H1 (cell line): ENCODE measurements around the gene BRPF1. TPM values are rescaled to one million over a fixed set of nuclear protein-coding genes. Genes with fewer than 3 reads are reported as not detected.

Experiments used
- CTCF ChIA-PET: fragments of 300-600 bp; sonication (Branson Sonifier 250); formaldehyde crosslinking; loops from one replicate; lab custom pipeline; 2021; ENCODE audit not compliant: partially characterized antibody; lab: Charles Lee
- POLR2A ChIA-PET: fragments of 300-600 bp; sonication (Branson Sonifier 250); formaldehyde crosslinking; loops from one replicate; lab custom pipeline; 2021; ENCODE audit warnings: inconsistent platforms; ENCODE audit not compliant: partially characterized antibody; lab: Charles Lee
- DNase-seq, 2 experiments: peaks; one replicate each; pipeline versions ENCODE4 v3.0.0 to v3.0.0-alpha.2; 2010 to 2022; ENCODE audit warnings: low spot score in 2 of 2, low read depth in 1 of 2, mixed read lengths in 1 of 2
- FAIRE-seq: peaks from 2 replicates; lab custom pipeline; 2011; peaks lifted over from hg19 to GRCh38; lab: Jason Lieb, UNC
- H2AFZ ChIP-seq: 2 replicates; pipeline ENCODE4 v1.8.1; 2012; ENCODE audit warnings: low read length, inconsistent platforms
- H2AK5ac ChIP-seq: 2 replicates; pipeline ENCODE4 v1.6.1; 2013; ENCODE audit warnings: low read depth, low read length
- H2BK120ac ChIP-seq: replicated peaks from 2 replicates; pipeline ENCODE3; 2013; ENCODE audit warnings: low read depth, low read length, inconsistent platforms
- H2BK12ac ChIP-seq: 2 replicates; pipeline ENCODE4 v1.6.1; 2013; ENCODE audit warnings: low read depth, low read length
- H2BK15ac ChIP-seq: 2 replicates; pipeline ENCODE4 v1.6.1; 2013; ENCODE audit warnings: low read length
- H2BK20ac ChIP-seq: 2 replicates; pipeline ENCODE4 v1.6.1; 2013; ENCODE audit warnings: low read length
- H2BK5ac ChIP-seq: 2 replicates; pipeline ENCODE4 v1.6.1; 2013; ENCODE audit warnings: low read depth, low read length
- H3K14ac ChIP-seq: 2 replicates; pipeline ENCODE4 v1.6.1; 2013; ENCODE audit warnings: inconsistent platforms; ENCODE audit not compliant: insufficient read length
- H3K18ac ChIP-seq: 2 replicates; pipeline ENCODE4 v1.6.1; 2013; ENCODE audit warnings: low read length; ENCODE audit errors: extremely low read depth
- H3K23ac ChIP-seq: 2 replicates; pipeline ENCODE4 v1.6.1; 2013; ENCODE audit warnings: inconsistent platforms; ENCODE audit not compliant: insufficient read length
- H3K23me2 ChIP-seq: 2 replicates; pipeline ENCODE4 v1.6.1; 2013; ENCODE audit warnings: low read depth, low read length
- H3K27ac ChIP-seq: 2 replicates; pipeline ENCODE4 v1.6.1; 2011; ENCODE audit warnings: low read depth, low read length, inconsistent platforms
- H3K27me3 ChIP-seq, 4 experiments: replicated peaks in 1 of 4; 1 replicate in 1 of 4; 2 replicates in 3 of 4; pipeline versions ENCODE4 v1.6.1 to v1.8.1; 2011 to 2013; ENCODE audit warnings: low read length in 3 of 4, mild to moderate bottlenecking in 3 of 4, inconsistent platforms in 2 of 4, mixed read lengths in 2 of 4, moderate library complexity in 1 of 4; ENCODE audit not compliant: control insufficient read depth in 3 of 4, insufficient read depth in 3 of 4; ENCODE audit errors: extremely low read depth in 1 of 4
- H3K36me3 ChIP-seq, 4 experiments: 2 replicates each; pipeline versions ENCODE4 v1.6.1 to v1.8.1; 2011 to 2013; ENCODE audit warnings: mild to moderate bottlenecking in 4 of 4, low read length in 3 of 4, moderate library complexity in 2 of 4, control low read depth in 1 of 4, inconsistent platforms in 1 of 4; ENCODE audit not compliant: insufficient read depth in 4 of 4, control insufficient read depth in 2 of 4
- H3K4ac ChIP-seq: replicated peaks from 2 replicates; pipeline ENCODE3; 2013; ENCODE audit warnings: low read length, low read depth, mixed read lengths, inconsistent platforms; ENCODE audit not compliant: insufficient read length
- H3K4me1 ChIP-seq, 4 experiments: replicated peaks in 1 of 4; 1 replicate in 1 of 4; 2 replicates in 3 of 4; pipeline versions ENCODE4 v1.6.1 to v1.8.1; 2011 to 2013; ENCODE audit warnings: low read length in 3 of 4, inconsistent platforms in 2 of 4, mixed read lengths in 1 of 4; ENCODE audit not compliant: insufficient read depth in 4 of 4, control insufficient read depth in 3 of 4
- H3K4me2 ChIP-seq, 2 experiments: 2 replicates each; pipeline versions ENCODE4 v1.6.1 to v1.8.1; 2011 to 2013; ENCODE audit warnings: low read depth in 2 of 2, low read length in 2 of 2, control low read depth in 1 of 2, inconsistent platforms in 1 of 2, mild to moderate bottlenecking in 1 of 2; ENCODE audit not compliant: insufficient read depth in 1 of 2
- H3K4me3 ChIP-seq, 4 experiments: fragments of 200-600, 300-600 bp in 1 of 4; sonication (generic), shearing (Covaris generic), sonication (Bioruptor Twin) in 1 of 4; 2 replicates each; pipeline versions ENCODE4 v1.5.1 to v1.8.1; 2011 to 2016; ENCODE audit warnings: low read length in 4 of 4, low read depth in 3 of 4, control low read depth in 2 of 4, inconsistent platforms in 2 of 4, mild to moderate bottlenecking in 2 of 4, mixed read lengths in 1 of 4, moderate library complexity in 1 of 4; ENCODE audit not compliant: insufficient read depth in 2 of 4; ENCODE audit errors: extremely low read depth in 1 of 4
- H3K56ac ChIP-seq: replicated peaks from 2 replicates; pipeline ENCODE3; 2013; ENCODE audit warnings: low read depth, mild to moderate bottlenecking, mixed read lengths, low read length, inconsistent platforms; ENCODE audit not compliant: insufficient read length
- H3K79me1 ChIP-seq: 2 replicates; pipeline ENCODE4 v1.6.1; 2013; ENCODE audit warnings: low read depth, low read length, control low read depth
- H3K79me2 ChIP-seq, 2 experiments: 2 replicates each; pipeline versions ENCODE4 v1.6.1 to v1.8.1; 2012 to 2013; ENCODE audit warnings: low read length in 2 of 2, mild to moderate bottlenecking in 2 of 2, inconsistent platforms in 1 of 2; ENCODE audit not compliant: insufficient read depth in 2 of 2, control insufficient read depth in 1 of 2
- H3K9ac ChIP-seq, 4 experiments: replicated peaks in 1 of 4; 1 replicate in 1 of 4; 2 replicates in 3 of 4; pipeline versions ENCODE4 v1.6.1 to v1.8.1; 2011 to 2013; ENCODE audit warnings: low read depth in 3 of 4, low read length in 3 of 4, control low read depth in 2 of 4, mild to moderate bottlenecking in 2 of 4, moderate library complexity in 2 of 4, inconsistent platforms in 1 of 4; ENCODE audit errors: extremely low read depth in 1 of 4
- H3K9me3 ChIP-seq, 2 experiments: 2 replicates each; pipeline versions ENCODE4 v1.6.1 to v1.8.1; 2012 to 2013; ENCODE audit warnings: mild to moderate bottlenecking in 2 of 2, moderate library complexity in 2 of 2, control low read depth in 1 of 2, inconsistent platforms in 1 of 2, low read depth in 1 of 2, low read length in 1 of 2, mixed read lengths in 1 of 2; ENCODE audit not compliant: insufficient read depth in 2 of 2
- H4K20me1 ChIP-seq, 2 experiments: replicated peaks in 1 of 2; 2 replicates each; pipeline versions ENCODE3 to v1.8.1; 2011 to 2013; ENCODE audit warnings: inconsistent platforms in 2 of 2, low read length in 2 of 2, mild to moderate bottlenecking in 1 of 2; ENCODE audit not compliant: insufficient read depth in 2 of 2, control insufficient read depth in 1 of 2
- H4K5ac ChIP-seq: 2 replicates; pipeline ENCODE4 v1.6.1; 2013; ENCODE audit warnings: low read length, low read depth, mixed read lengths, inconsistent platforms; ENCODE audit not compliant: insufficient read length
- H4K8ac ChIP-seq: 2 replicates; pipeline ENCODE4 v1.8.0; 2013; ENCODE audit warnings: mild to moderate bottlenecking, moderate library complexity, low read length, inconsistent platforms; ENCODE audit not compliant: insufficient read depth; ENCODE audit errors: extremely low read depth
- H4K91ac ChIP-seq: replicated peaks from 2 replicates; pipeline ENCODE3; 2013; ENCODE audit warnings: low read length, mixed read lengths, inconsistent platforms; ENCODE audit not compliant: insufficient read length
- CHD2 ChIP-seq: IDR thresholded peaks from 2 replicates; pipeline ENCODE4 v1.6.1; 2012; ENCODE audit warnings: low read length, improper control_type of control experiment
- EP300 ChIP-seq, 2 experiments: IDR thresholded peaks; 1 replicate in 1 of 2; 2 replicates in 1 of 2; pipeline ENCODE4 v1.6.1; 2011 to 2012; ENCODE audit warnings: low read depth in 2 of 2, low read length in 2 of 2, mild to moderate bottlenecking in 2 of 2, borderline replicate concordance in 1 of 2, inconsistent platforms in 1 of 2, moderate library complexity in 1 of 2
- GTF2F1 ChIP-seq: IDR thresholded peaks from 2 replicates; pipeline ENCODE4 v1.6.1; 2012; ENCODE audit warnings: low read depth, low read length, improper control_type of control experiment, borderline replicate concordance
- HDAC2 ChIP-seq, 2 experiments: fragments of 300-600 bp in 1 of 2; sonication (generic) in 1 of 2; IDR thresholded peaks; 2 replicates each; pipeline ENCODE4 v1.6.1; 2011 to 2012; ENCODE audit warnings: low read depth in 2 of 2, low read length in 2 of 2, mild to moderate bottlenecking in 2 of 2, moderate library complexity in 2 of 2, borderline replicate concordance in 1 of 2, inconsistent platforms in 1 of 2
- KDM4A ChIP-seq: IDR thresholded peaks from one replicate; pipeline ENCODE4 v1.7.1; 2012; ENCODE audit warnings: low read depth, mild to moderate bottlenecking, moderate library complexity, low read length, inconsistent platforms; ENCODE audit not compliant: severe bottlenecking
- RAD21 ChIP-seq, 2 experiments: IDR thresholded peaks in 1 of 2; conservative IDR thresholded peaks in 1 of 2; 2 replicates each; pipeline ENCODE4 v1.6.1; 2011; ENCODE audit warnings: low read depth in 2 of 2, low read length in 2 of 2, improper control_type of control experiment in 1 of 2, inconsistent platforms in 1 of 2, mild to moderate bottlenecking in 1 of 2, moderate library complexity in 1 of 2
- RBBP5 ChIP-seq: IDR thresholded peaks from 2 replicates; pipeline ENCODE4 v1.7.1; 2012; ENCODE audit warnings: low read depth, mild to moderate bottlenecking, inconsistent platforms, low read length, moderate library complexity, borderline replicate concordance
- RFX5 ChIP-seq: IDR thresholded peaks from 2 replicates; pipeline ENCODE4 v1.6.1; 2011; ENCODE audit warnings: low read depth, low read length, improper control_type of control experiment, borderline replicate concordance
- SP2 ChIP-seq: IDR thresholded peaks from 2 replicates; pipeline ENCODE4 v1.6.1; 2012; ENCODE audit warnings: mild to moderate bottlenecking, low read length, inconsistent platforms
- SP4 ChIP-seq: IDR thresholded peaks from 2 replicates; pipeline ENCODE4 v1.6.1; 2012; ENCODE audit warnings: low read length, inconsistent platforms
- SUZ12 ChIP-seq: fragments of 200-600 bp; sonication (generic); IDR thresholded peaks from 2 replicates; pipeline ENCODE4 v1.6.1; 2012; ENCODE audit warnings: mild to moderate bottlenecking, inconsistent platforms, low read length, moderate library complexity, mixed read lengths
- TEAD4 ChIP-seq: IDR thresholded peaks from 2 replicates; pipeline ENCODE4 v1.6.1; 2012; ENCODE audit warnings: low read depth, low read length, inconsistent platforms, mixed read lengths
- WGBS, 2 experiments: shearing (Covaris generic) in 1 of 2; methylation state at CpG; one replicate each; pipeline versions ENCODE4 v1.1.6 to v1.1.7; 2013 to 2015; ENCODE audit warnings: low lambda C conversion rate in 2 of 2, mixed read lengths in 2 of 2, inconsistent platforms in 1 of 2, low coverage in 1 of 2, missing lambda C conversion rate in 1 of 2; ENCODE audit not compliant: insufficient replicate concordance in 2 of 2, insufficient coverage in 1 of 2, insufficient read length in 1 of 2; ENCODE audit errors: extremely low coverage in 1 of 2, missing lambda C conversion rate in 1 of 2; 5-methylcytosine and 5-hydroxymethylcytosine counted together
- polyA plus RNA-seq, 7 experiments: library from polyadenylated mRNA; depleted of rRNA in 3 of 7; stranded (reverse) in 5 of 7; unstranded in 2 of 7; fragments of >200 nt in 5 of 7; fragments of 200-250 nt in 2 of 7; gene quantifications; 1 replicate in 5 of 7; 2 replicates in 1 of 7; 4 replicates in 1 of 7; pipeline versions ENCODE4 v1.2.1 to v1.2.3, GENCODE V29; 2011 to 2013; ENCODE audit warnings: missing spikeins in 2 of 7, mixed read lengths in 2 of 7
- total RNA-seq: library from RNA; stranded (reverse); fragmentation: NEBNext Ultra II Directional; extraction: Animal tissue kit (Norgen Biotek cat#: 25700); gene quantifications from 2 replicates; pipeline ENCODE4 v1.2.1, GENCODE V29; 2021

Gene BRPF1
- total and polyA plus RNA-seq, 2 of the 8 experiments (the other 6 are each of a cell fraction or from before 2014, with no cell fraction given) = 11.3 to 21.7 TPM

DNA sequence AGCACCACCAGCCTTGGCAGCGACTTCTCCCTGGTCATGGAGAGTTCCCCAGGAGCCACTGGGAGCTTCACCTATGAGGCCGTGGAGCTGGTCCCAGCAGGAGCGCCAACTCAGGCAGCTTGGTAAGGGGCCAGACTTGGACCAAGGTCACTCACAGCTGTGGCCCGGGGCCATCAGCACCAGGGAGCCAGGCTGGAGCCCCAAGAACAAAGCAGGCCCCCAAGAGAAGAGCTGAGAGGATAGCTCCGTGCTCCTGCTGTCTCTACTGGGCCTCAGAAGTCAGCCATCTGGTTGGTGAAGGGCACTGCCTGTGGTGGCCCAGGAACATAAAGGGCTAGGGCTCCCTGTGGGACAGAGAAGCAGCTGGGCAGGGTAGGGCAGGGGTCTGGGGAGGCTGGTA, 42.6 kb upstream of the BRPF1 start:
- DNase-seq (no peak), FAIRE-seq (no peak)
- no peaks in the 10 kb centered on the region for H3K4me1 ChIP-seq
- no peak overlapping the region for H3K4me2 ChIP-seq
- no peak overlapping the region for H2BK20ac ChIP-seq
- H2AFZ ChIP-seq = no peak overlapping the region
- ChIA-PET POLR2A (interaction anchor here (0.6 to 2.4 kb wide), 4 partner anchors 10 to 16 kb away, joined by 3 to 9 read pairs (median 3); no protein-coding TSS in a partner anchor), CTCF (interaction anchor here (0.9 to 1.0 kb wide), 3 partner anchors 14 to 187 kb away, joined by 3 read pairs; no protein-coding TSS in a partner anchor)
- 88% methylated on average over 5 of the region's 5 CpGs; no CpG with 5 or more reads in 1 of the 2 experiments for WGBS, 2 experiments
- H4K5ac ChIP-seq = no peak overlapping the region
- H2BK12ac ChIP-seq = no peak overlapping the region
- no peak overlapping the region for H2BK5ac ChIP-seq
- H3K23me2 ChIP-seq = no peaks in the 10 kb centered on the region
- no peaks in the 10 kb centered on the region for H3K79me2 ChIP-seq
- H3K4ac ChIP-seq = no peak overlapping the region
- H4K8ac ChIP-seq = no peak overlapping the region
- peaks cover 2 to 3% of the 10 kb centered on the region in 2 experiments for H4K20me1 ChIP-seq
- H2BK120ac ChIP-seq = no peak overlapping the region
- H3K18ac ChIP-seq = no peak overlapping the region
- no peak overlapping the region for H3K4me3 ChIP-seq
- no peak overlapping the region for H2AK5ac ChIP-seq
- no peaks in the 10 kb centered on the region for H3K9me3 ChIP-seq
- no peaks in the 10 kb centered on the region for H3K27me3 ChIP-seq
- no peak overlapping the region for H3K14ac ChIP-seq
- H3K27ac ChIP-seq = no peak overlapping the region
- H3K79me1 ChIP-seq = no peaks in the 10 kb centered on the region
- H3K36me3 ChIP-seq = peaks cover 10 to 39% (median 23%) of the 10 kb centered on the region in 4 experiments; a peak in 7 of 8 replicates
- H4K91ac ChIP-seq = no peak overlapping the region
- H3K23ac ChIP-seq = no peak overlapping the region
- no peak overlapping the region for H3K9ac ChIP-seq
- no peak overlapping the region for H2BK15ac ChIP-seq
- H3K56ac ChIP-seq = no peak overlapping the region
- TF ChIP-seq RBBP5 (no peak), RAD21 (IDR thresholded peaks at IDR 0.05 in 1 of 2, conservative IDR thresholded peaks at IDR 0.05 in 1 of 2; ENCODE audit: low read depth in 2 of 2, low read length in 2 of 2) (no peak), SUZ12 (no peak), RFX5 (no peak), TEAD4 (no peak), KDM4A (no peak), GTF2F1 (no peak), EP300 (IDR thresholded peaks at IDR 0.05; ENCODE audit: borderline replicate concordance in 1 of 2, low read depth in 2 of 2, low read length in 2 of 2) (no peak), CHD2 (no peak), SP4 (no peak), HDAC2 (IDR thresholded peaks at IDR 0.05; ENCODE audit: borderline replicate concordance in 1 of 2, low read depth in 2 of 2, low read length in 2 of 2) (no peak), SP2 (no peak)
